Heart left ventricle (tissue), 16 donors: ENCODE measurements around the gene PIF1. TPM values are rescaled to one million over a fixed set of nuclear protein-coding genes. Genes with fewer than 3 reads are reported as not detected.

Experiments used
- ATAC-seq, 4 donors: fragments of 200-7000 bp; cut with Tn5 transposase; one replicate each; pipeline ENCODE4 v1.9.1; 2020 to 2022; ENCODE audit warnings: moderate library complexity in 4 of 4, mild to moderate bottlenecking in 3 of 4, moderate number of reproducible peaks in 1 of 4
- DNase-seq, 5 donors: peaks; one replicate each; pipeline ENCODE4 v3.0.0-alpha.2; 2020
- H3K27ac ChIP-seq, 12 donors: fragments of 200-600 bp; sonication (generic) in 4 of 12; one replicate each; pipeline versions ENCODE4 v1.5.0 to v1.8.0; 2016 to 2022; ENCODE audit warnings: mild to moderate bottlenecking in 2 of 12
- H3K27me3 ChIP-seq, 9 donors: fragments of 200-600 bp; sonication (generic) in 2 of 9; one replicate each; pipeline versions ENCODE4 v1.5.1 to v1.8.0; 2016 to 2022; ENCODE audit warnings: mild to moderate bottlenecking in 3 of 9
- H3K36me3 ChIP-seq, 9 donors: fragments of 200-600 bp; sonication (generic) in 2 of 9; one replicate each; pipeline versions ENCODE4 v1.5.0 to v1.8.0; 2018 to 2022; ENCODE audit warnings: mild to moderate bottlenecking in 2 of 9
- H3K4me1 ChIP-seq, 12 donors: fragments of 200-600 bp; sonication (generic) in 4 of 12; one replicate each; pipeline versions ENCODE4 v1.5.0 to v1.8.0; 2016 to 2022; ENCODE audit warnings: mild to moderate bottlenecking in 3 of 12
- H3K4me3 ChIP-seq, 12 donors: fragments of 200-600 bp; sonication (generic) in 4 of 12; one replicate each; pipeline versions ENCODE4 v1.5.0 to v1.8.0; 2017 to 2022; ENCODE audit warnings: mild to moderate bottlenecking in 9 of 12, moderate library complexity in 4 of 12
- H3K9me3 ChIP-seq, 12 donors: fragments of 200-600 bp; sonication (generic) in 4 of 12; one replicate each; pipeline versions ENCODE4 v1.5.0 to v1.8.0; 2016 to 2022; ENCODE audit warnings: mild to moderate bottlenecking in 1 of 12
- POLR2A ChIP-seq, 2 donors: fragments of 450-650 bp; IDR thresholded peaks; one replicate each; pipeline ENCODE4 v1.6.1; 2017; ENCODE audit warnings: antibody characterized with exemption in 2 of 2, mild to moderate bottlenecking in 2 of 2, moderate library complexity in 2 of 2
- WGBS, 4 donors: extraction: QIAGEN DNeasy Blood & Tissue Kit in 2 of 4; methylation state at CpG; one replicate each; pipeline versions ENCODE4 v1.1.5 to v1.1.7; 2013 to 2018; 5-methylcytosine and 5-hydroxymethylcytosine counted together
- intact Hi-C, 10 donors: fragments of 100-400 bp; cut with DNase I; formaldehyde crosslinking; loops; one replicate each; pipeline versions ENCODE4 v1.11.1 to v1.14.2; 2022
- polyA plus RNA-seq, 2 donors: library from polyadenylated mRNA; stranded (reverse); fragments of 200-250 nt; gene quantifications; one replicate each; pipeline ENCODE4 v1.2.3, GENCODE V29; 2013
- total RNA-seq, 9 donors: library from RNA; depleted of rRNA in 2 of 9; stranded (reverse); fragments of >200 nt in 2 of 9; fragmentation: NEBNext Ultra II Directional in 3 of 9; extraction: Animal tissue kit (Norgen Biotek cat#: 25700) in 3 of 9; gene quantifications; one replicate each; pipeline versions ENCODE4 v1.1.0 to v1.2.4, GENCODE V29; 2016 to 2023
- TF ChIP-seq, protein P1 (sequence below), 12 donors: fragments of 200-600 bp; sonication (generic) in 4 of 12; IDR thresholded peaks; one replicate each; pipeline versions ENCODE4 v1.5.0 to v1.8.0; 2018 to 2022; ENCODE audit warnings: antibody characterized with exemption in 12 of 12, mild to moderate bottlenecking in 5 of 12
- donor health status: ischemic (EF 13 %, LVEDD 7.1; RV severe dilation, severe dysfunction).
- donor health status: healthy with polysubstance abuse.
- donor health status: DM: no; HTN: yes; CAD: no.
- donor health status: DM: no; HTN: no; CAD: no.
- donor health status: ischemic (EF 25% LVEDD 6.9; RV normal size, moderate dysfunction).
- donor health status: ischemic (EF 25% LVEDD 5.7; RV mildly dilated, moderate dysfunction).
- donor health status: healthy.
- donor health status: DM: yes; HTN: yes; CAD: no.
- donor health status: ischemic (EF 35%, LVEDD 5.7; RV mildly dilated, moderate dysfunction).
- donor health status: nonischemic (EF 11% LVEDD 7.7; RV severe dilation, severe dysfunction).
- donor health status: DM: yes; HTN: yes; CAD: no.
- donor health status: PGD.
- donor health status: ischemic (EF 29% LVEDD 5.4; RV normal size, mild dysfunction).
- donor health status: nonischemic (EF 23%, LVEDD 6.1; RV moderate dilation, normal function).

PIF1 gene
- total and polyA plus RNA-seq, 11 donors, result 0.23 to 4.6 (median 0.52) TPM; not detected in 2

DNA sequence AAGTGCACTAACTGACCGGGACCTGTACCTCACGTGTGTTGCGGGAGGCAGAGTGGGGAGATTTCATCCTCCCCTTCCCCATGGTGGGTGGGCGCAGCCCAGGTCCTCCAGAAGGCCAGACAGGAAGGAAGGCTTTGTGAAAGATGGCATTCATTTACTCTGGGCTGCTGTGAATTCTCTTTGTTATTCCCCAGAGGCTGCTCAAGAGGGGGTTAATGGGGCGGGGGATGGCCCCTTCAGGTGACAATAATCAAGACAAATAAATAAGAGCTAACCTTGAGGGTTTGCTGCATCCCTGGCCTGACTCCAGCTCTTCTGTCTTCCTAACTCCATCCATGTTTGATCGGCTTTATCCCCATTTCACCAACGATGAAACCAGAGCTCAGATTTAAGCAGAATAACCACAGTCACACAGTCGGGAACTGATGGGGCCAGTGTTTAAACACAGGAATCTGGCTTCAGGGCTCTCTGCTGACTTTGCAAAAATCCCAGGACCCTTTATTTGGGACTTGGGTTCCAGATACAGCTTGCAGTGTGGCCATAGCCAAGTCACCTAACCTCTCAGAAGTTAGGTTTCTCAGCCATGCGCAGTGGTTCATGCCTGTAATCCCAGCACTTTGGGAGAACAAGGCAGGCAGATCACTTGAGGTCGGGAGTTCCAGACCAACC is 16.5 kb downstream of the PIF1 start:
- H3K36me3 ChIP-seq, result no peaks in the 10 kb centered on the region
- H3K9me3 ChIP-seq, result no peaks in the 10 kb centered on the region
- intact Hi-C loops, result loop anchor here in 5 of 10 donors (1.0 to 5.0 kb wide), 4 partner anchors 37 to 78 kb away; no protein-coding TSS in a partner anchor
- DNase-seq (no peak), ATAC-seq (no peak)
- TF ChIP-seq, protein P1, sequence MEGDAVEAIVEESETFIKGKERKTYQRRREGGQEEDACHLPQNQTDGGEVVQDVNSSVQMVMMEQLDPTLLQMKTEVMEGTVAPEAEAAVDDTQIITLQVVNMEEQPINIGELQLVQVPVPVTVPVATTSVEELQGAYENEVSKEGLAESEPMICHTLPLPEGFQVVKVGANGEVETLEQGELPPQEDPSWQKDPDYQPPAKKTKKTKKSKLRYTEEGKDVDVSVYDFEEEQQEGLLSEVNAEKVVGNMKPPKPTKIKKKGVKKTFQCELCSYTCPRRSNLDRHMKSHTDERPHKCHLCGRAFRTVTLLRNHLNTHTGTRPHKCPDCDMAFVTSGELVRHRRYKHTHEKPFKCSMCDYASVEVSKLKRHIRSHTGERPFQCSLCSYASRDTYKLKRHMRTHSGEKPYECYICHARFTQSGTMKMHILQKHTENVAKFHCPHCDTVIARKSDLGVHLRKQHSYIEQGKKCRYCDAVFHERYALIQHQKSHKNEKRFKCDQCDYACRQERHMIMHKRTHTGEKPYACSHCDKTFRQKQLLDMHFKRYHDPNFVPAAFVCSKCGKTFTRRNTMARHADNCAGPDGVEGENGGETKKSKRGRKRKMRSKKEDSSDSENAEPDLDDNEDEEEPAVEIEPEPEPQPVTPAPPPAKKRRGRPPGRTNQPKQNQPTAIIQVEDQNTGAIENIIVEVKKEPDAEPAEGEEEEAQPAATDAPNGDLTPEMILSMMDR (IDR thresholded peaks at IDR 0.05), result no peak
- TF ChIP-seq POLR2A (IDR thresholded peaks at IDR 0.05), result no peak
- H3K27me3 ChIP-seq, result no peaks in the 10 kb centered on the region
- peaks cover 0 to 22% (median 2%) of the 10 kb centered on the region in 12 donors for H3K4me1 ChIP-seq
- WGBS, 4 donors, result 59 to 74% (median 69%) methylated on average over 10 of the region's 10 CpGs
- H3K4me3 ChIP-seq, result no peak overlapping the region
- H3K27ac ChIP-seq, result peak overlapping the region in 1 of 12 donors; percentile 90

DNA sequence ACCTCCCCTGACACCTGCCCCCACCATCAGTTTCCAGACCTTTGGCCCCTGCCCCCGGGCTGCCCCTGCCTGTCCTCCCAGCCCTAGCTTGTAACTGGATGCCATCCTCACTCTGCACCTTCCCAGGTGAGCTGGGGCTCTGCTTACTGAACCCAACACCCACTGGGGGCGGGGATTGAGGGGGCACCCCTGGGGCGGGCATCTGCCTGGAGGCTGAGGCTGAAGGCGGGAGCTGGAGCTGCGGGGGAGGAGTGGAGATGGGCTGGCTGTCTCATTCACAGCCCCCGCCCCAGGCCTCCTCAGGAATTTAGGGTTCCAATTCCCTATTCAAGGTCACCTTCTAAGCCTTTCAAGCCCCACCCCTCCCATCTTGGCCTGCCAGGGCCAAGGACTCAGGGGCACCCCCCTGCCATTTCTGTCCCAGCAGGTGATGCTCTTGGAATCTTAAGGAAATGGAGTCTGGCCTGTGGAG is 17.7 kb downstream of the PIF1 start:
- DNase-seq (no peak), ATAC-seq (no peak)
- Histone ChIP-seq H3K9me3 (no peaks in the 10 kb centered on the region), H3K4me3 (no peak overlapping the region), H3K36me3 (no peaks in the 10 kb centered on the region), H3K27me3 (no peaks in the 10 kb centered on the region), H3K27ac (peak overlapping the region in 3 of 12 donors; percentile 34 to 90 (median 40)), H3K4me1 (peaks cover 0 to 26% (median 2%) of the 10 kb centered on the region in 12 donors)
- WGBS, 4 donors, result 74 to 94% (median 81%) methylated on average over 5 to 6 of the region's 6 CpGs
- intact Hi-C loops, result loop anchor here in 4 of 10 donors (2.0 to 5.0 kb wide), 4 partner anchors 35 to 77 kb away; no protein-coding TSS in a partner anchor
- TF ChIP-seq POLR2A (IDR thresholded peaks at IDR 0.05), result no peak
- TF ChIP-seq, protein P1 (IDR thresholded peaks at IDR 0.05), result no peak

DNA sequence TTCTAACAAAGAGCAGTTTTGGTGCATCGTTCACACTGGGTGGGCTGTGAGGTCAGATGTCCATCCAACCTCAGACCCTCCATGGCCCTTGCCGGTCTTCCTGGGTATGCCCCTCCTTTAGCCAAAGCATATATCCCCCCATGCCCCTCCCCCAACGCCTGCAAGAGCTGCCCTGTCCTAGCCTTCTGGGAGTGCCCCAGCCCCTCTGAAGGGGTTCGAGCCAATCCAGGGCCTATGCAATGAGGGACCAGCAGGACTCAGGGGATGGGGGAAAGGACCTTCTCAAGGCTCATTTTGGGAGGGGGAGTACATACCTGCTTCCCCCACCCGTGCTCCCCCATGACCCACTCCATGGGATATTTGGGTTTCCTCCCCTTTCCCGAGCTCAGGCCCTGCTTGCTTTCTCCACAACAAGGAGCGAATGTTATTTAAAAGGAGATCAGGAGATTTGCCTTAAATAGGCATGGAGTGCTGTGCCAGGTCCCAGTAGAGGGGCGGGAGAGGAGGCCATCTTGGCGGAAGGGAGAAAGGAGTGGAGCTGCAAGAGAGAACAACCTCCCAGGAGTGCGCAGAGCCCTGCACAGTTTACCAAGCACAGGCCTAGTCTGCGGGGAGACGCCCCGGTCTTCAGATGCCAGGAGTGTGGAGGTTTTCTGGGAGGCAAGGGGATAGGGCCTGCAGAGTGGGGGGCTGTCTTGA is 18.2 kb downstream of the PIF1 start:
- 63 to 74% (median 69%) methylated on average over 12 to 13 of the region's 13 CpGs for WGBS, 4 donors
- no peak for DNase-seq
- Histone ChIP-seq H3K4me3 (no peak overlapping the region), H3K27ac (peak overlapping the region in 4 of 12 donors; percentile 13 to 90 (median 37)), H3K9me3 (no peaks in the 10 kb centered on the region), H3K27me3 (no peaks in the 10 kb centered on the region), H3K36me3 (no peaks in the 10 kb centered on the region), H3K4me1 (peaks cover 0 to 31% (median 7%) of the 10 kb centered on the region in 12 donors)
- ATAC-seq, result no peak
- TF ChIP-seq, protein P1 (IDR thresholded peaks at IDR 0.05), result no peak
- no peak for TF ChIP-seq POLR2A (IDR thresholded peaks at IDR 0.05)
- intact Hi-C loops, result loop anchor here in 3 of 10 donors (2.0 to 5.0 kb wide), 3 partner anchors 35 to 70 kb away; no protein-coding TSS in a partner anchor

DNA sequence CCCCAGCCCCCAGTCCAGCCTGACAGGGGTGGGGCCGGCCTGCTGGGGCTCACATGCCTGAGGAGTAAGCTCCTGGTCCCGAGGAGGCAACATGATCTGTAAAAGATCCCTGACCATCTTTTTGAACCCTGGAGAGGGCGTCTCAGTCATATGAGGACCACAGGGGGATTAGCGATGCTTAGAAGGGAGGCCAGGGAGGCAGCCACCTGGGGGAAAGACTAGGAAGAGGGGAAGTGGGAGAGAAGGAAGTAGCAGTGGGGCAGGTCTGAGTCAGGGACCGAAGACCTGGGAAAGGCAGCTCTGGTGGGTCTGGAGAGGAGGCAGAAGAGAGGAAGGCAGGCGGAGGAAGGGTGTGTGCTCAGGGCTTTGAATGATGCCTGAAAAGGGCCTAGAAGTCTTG is 18.9 kb downstream of the PIF1 start:
- Histone ChIP-seq H3K4me3 (no peak overlapping the region), H3K36me3 (no peaks in the 10 kb centered on the region), H3K4me1 (peaks cover 0 to 38% (median 11%) of the 10 kb centered on the region in 12 donors), H3K27me3 (no peaks in the 10 kb centered on the region), H3K27ac (peak overlapping the region in 2 of 12 donors; percentile 12 to 90), H3K9me3 (no peaks in the 10 kb centered on the region)
- intact Hi-C loops, result loop anchor here in 3 of 10 donors (2.0 to 5.0 kb wide), 3 partner anchors 34 to 70 kb away; no protein-coding TSS in a partner anchor
- WGBS, 4 donors, result 72 to 76% (median 74%) methylated on average over 6 of the region's 6 CpGs
- TF ChIP-seq, protein P1 (IDR thresholded peaks at IDR 0.05), result no peak
- no peak for TF ChIP-seq POLR2A (IDR thresholded peaks at IDR 0.05)
- ATAC-seq (no peak), DNase-seq (no peak)
